Loucy (cell line): Measurements from ENCODE around the gene SPRED2.

Experiments used
- EZH2phosphoT487 ChIP-seq: fragments of 200-600 bp; IDR thresholded peaks from 2 replicates; pipeline ENCODE4 v1.6.1; 2018; ENCODE audit warnings: antibody characterized with exemption, mild to moderate bottlenecking, moderate library complexity, borderline replicate concordance
- TF ChIP-seq, protein P1 (sequence below): fragments of 200-600 bp; sonication (generic); conservative IDR thresholded peaks from 2 replicates; pipeline ENCODE4 v1.5.1; 2014; ENCODE audit warnings: mild to moderate bottlenecking, antibody characterized with exemption, low read length

GRCh38 chr2:65291216-65292105 lies 140.9 kb downstream of the SPRED2 start:
- TF ChIP-seq, protein P1, sequence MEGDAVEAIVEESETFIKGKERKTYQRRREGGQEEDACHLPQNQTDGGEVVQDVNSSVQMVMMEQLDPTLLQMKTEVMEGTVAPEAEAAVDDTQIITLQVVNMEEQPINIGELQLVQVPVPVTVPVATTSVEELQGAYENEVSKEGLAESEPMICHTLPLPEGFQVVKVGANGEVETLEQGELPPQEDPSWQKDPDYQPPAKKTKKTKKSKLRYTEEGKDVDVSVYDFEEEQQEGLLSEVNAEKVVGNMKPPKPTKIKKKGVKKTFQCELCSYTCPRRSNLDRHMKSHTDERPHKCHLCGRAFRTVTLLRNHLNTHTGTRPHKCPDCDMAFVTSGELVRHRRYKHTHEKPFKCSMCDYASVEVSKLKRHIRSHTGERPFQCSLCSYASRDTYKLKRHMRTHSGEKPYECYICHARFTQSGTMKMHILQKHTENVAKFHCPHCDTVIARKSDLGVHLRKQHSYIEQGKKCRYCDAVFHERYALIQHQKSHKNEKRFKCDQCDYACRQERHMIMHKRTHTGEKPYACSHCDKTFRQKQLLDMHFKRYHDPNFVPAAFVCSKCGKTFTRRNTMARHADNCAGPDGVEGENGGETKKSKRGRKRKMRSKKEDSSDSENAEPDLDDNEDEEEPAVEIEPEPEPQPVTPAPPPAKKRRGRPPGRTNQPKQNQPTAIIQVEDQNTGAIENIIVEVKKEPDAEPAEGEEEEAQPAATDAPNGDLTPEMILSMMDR = no peak
- TF ChIP-seq EZH2phosphoT487 = no peak
